Stimulated activated CD8-positive, alpha-beta memory T cell treated with anti-CD3 and anti-CD28 coated beads, Interleukin-2, amount 100 ng/mL, for 48 hours (primary cell): ENCODE data around the gene OTOP3.
"Not testable (repeated sequence)": the region's sequence is repeated elsewhere in the genome, so short reads cannot be mapped to it uniquely, and the experiment has no call there.

ENCODE experiments used
- DNase-seq, 2 donors: peaks; one replicate each; pipeline ENCODE4 v3.0.0-alpha.2; 2020; ENCODE audit warnings: low read depth in 2 of 2

Gene OTOP3

GRCh38 chr17:74961657-74962350 lies 26.1 kb downstream of the OTOP3 start:
- peak; percentile 78 to 80 for DNase-seq

- no peak for DNase-seq
These were observed 27.1 kb downstream of the OTOP3 start for GRCh38 chr17:74962622-74963394.

DNA sequence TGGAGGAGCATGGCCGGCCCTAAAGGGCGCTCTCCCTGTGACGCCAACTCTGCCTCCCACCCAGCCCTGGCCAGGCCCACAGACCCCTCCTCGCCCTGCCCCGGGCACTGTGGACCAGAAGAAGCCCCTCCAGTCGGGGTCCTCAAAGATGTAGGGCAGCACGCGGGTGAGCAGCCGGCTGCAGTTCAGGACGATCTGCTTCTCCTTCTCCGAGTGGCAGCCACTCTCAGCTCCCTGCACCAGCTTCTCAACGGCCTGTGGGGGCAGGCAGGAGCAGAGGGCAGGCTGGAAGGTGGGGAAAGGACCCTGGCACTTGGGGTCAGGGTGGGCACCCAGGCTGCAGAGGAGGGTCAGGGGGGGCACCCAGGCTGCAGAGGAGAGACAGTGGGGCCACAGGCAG lies 28.0 kb downstream of the OTOP3 start:
- DNase-seq: no peak

- no peak for DNase-seq
These were observed 28.6 kb downstream of the OTOP3 start for GRCh38 chr17:74964246-74964761.

DNA sequence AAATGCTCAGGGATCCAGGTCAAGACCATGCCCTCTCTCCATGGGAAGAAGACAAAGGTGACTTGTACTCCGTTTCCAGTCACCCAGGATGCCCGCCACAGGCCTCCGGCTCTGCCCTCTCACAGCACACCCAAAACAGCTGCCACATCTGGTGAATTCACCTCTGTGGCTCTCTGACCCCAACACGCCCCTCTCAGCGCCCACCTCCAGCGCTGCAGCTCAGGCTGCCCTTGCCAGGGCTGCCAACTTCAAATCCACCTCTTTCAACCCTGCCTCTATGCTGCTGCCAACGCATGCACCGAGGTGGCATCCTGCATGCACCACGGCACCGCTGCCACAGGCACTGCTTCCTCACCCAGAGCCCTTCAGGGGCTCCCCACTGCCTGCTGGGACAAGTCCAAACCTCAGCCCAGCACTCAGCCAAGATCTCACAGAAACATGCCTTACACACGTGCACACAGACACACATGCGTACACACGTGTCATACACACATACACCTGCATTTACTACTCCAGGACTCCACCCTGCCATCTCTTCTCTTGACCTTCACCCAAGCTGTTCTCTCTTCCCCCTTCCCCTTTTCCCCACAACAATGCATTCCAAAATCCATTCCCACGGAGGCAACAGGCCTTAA lies 29.4 kb downstream of the OTOP3 start:
- no peak for DNase-seq

- no peak for DNase-seq
These were observed 32.7 kb downstream of the OTOP3 start for GRCh38 chr17:74968361-74968780.

DNA sequence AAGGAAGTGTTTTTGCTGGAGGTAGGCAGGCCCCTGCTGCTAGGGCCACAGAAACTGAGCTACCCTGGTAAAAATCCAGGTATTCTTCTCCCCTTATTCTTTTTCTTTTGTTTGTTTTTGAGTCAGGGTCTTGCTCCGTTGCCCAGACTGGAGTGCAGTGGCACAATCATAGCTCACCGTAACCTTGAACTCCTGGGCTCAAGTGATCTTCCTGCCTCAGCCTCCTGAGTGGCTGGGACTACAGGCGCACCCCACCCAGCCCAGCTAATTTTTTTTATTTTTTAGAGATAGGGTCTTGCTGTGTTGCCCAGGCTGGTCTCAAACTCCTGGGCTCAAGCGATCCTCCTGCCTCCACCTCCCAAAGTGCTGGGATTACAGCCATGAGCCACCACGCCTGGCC lies 33.8 kb downstream of the OTOP3 start:
- DNase-seq: not testable (repeated sequence)

- DNase-seq: no peak
These were observed 34.7 kb downstream of the OTOP3 start for GRCh38 chr17:74970395-74970794.

GRCh38 chr17:74971069-74971841 lies 35.6 kb downstream of the OTOP3 start:
- no peak for DNase-seq

DNA sequence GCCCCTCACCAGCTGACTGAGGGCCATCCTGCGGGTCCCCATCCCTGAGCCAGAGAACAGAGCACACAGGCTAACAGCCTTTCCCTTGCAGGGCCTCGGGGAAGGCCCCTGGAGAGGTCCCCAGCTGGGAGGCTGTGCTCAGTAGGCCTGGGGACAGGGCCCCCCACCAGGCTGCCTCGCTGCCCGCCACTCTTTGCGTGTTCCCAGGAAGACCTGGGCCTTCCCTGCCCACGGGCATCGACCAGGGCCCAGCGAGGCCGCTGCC lies 36.1 kb downstream of the OTOP3 start:
- no peak for DNase-seq

DNA sequence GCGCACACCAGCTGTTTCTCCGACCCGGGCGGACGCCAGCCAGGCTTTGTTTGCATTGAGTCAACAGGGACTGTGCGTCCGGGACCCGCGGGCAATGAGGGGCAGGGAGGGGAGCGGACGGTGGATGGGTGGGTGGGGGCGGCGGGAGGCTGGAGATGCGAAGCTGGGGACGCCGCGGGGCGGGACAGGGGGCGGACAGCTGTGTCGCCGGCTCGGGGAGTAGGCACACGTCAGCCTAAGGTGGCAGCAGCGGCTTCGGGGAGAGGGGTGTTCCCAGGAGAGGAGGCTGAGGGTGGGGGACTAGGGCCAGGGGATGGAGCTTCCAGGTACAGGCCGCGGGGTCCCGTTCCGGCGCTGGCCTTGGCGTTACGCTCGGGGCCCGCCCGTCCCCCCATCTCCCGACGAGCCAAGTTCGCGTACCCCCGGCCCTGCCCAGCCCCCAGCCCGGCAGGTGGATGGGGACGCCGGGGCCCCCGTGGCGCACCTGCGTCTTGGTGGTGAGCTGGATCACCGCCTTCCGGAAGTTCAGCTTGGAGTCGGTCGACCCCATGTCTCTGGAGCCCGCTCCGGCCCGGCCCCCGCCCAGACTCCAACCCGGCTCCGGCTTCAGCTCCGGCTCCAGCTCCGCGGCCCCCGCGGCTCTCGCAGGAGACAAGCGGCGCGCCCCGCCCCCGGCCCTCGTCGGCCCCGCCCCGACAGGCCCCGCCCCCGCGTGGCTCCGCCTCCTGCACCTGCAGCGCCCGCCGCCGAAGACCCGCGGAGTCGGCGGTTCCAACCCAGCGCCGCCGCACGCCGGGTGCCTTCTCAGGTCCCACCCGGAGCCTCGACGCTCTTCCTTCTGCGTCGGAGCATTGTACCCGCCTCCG lies 36.6 kb downstream of the OTOP3 start, which contains the start of gene HID1:
HID1 (minus strand) TSS at position 653 of the 866 bp plus-strand sequence; CDS start at position 550, 103 bp downstream.
- peak; percentile 66 to 77 for DNase-seq

DNA sequence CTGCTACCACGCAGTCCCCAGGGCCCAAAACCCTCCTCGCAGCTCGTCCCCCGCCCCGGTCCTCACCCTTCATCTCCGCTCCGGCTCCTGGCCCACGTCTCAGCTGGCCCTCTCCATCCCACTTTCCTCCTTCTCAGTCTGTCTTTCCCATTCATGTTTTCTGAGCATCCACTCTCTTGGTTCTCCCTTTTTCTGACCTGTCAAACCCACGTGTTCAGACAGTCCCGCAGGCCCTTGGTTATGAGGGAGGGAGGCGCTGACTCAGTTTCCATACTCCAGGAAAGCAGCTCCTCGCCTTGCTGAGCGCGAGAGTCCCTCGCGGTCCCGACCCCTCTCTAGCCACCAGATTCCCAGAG lies 37.3 kb downstream of the OTOP3 start:
- no peak for DNase-seq

DNA sequence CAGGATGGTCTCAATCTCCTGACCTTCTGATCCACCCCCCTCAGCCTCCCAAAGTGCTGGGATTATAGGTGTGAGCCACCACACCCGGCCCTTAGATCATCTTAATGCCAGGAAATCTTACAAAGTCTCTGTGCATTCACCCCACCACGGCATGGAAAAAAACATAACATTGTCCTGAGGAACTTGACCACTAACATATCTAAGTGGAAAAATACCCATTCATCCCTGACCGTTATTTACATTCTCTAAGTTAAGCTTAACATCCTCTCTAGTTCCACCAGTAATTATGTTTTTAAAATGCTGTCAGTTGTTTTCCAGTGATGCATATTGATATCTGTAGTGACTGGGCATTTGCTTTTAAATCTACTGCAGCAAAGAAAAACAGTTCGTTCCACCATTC lies 40.2 kb downstream of the OTOP3 start:
- DNase-seq: no peak

GRCh38 chr17:74977802-74978201 lies 42.1 kb downstream of the OTOP3 start:
- no peak for DNase-seq

DNA sequence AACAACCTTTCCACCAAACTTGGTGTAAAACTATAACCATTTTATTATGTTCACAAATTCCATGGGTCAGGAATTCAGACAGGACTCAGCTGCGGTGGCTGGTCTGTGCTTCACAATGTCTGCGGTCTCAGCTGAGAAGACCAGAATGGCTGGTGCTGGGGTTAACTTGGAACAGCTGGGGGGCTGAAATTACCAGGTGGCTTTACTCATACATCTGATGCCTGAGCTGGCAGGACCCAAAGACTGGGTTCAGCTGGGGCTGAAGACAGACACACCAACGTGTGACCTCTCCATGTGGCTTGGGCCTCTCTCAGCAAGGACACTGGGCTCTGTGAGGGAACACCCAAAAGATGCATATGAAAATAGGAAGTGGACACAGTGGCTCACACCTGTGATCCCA lies 42.5 kb downstream of the OTOP3 start:
- no peak for DNase-seq

- DNase-seq: no peak
These were observed 43.9 kb downstream of the OTOP3 start for GRCh38 chr17:74979408-74980146.

DNA sequence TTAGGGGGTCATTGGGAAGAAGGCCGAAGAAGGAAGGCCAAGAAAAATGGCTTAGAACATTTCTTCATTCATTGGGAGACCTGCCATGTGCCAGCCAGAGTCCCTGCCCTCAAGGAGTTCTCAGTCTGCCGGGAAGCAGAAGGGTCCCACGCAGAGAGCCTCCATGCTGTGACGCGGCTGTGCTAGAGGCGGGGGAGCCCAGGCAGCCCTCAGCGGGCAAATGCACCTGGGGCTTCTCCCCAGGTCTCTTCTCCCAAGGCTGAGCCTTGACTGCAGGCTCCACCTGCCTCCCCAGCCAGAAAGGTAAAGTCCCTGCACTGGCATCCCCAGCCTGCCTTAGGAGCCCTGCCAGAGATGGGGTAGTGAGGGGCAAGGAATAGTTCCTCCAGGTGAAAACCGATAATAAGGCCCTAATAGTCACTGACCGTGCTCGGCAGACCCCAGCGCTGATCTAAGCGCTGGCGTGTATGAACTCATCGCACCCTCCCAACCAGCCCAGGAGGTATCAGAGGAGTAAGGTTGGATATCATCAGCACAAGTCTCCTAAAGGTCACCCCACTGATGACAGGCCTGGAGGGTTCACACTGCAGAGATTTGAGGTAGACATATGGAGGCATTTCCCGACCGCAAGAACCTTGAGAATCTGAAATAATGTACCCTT lies 45.8 kb downstream of the OTOP3 start:
- DNase-seq: no peak

GRCh38 chr17:74981979-74982662 lies 46.4 kb downstream of the OTOP3 start:
- DNase-seq: peak; percentile 58 to 69

- not testable (repeated sequence) for DNase-seq
These were observed 47.1 kb downstream of the OTOP3 start for GRCh38 chr17:74982663-74983313.
